ENCODE data around the gene CYTH4. TPM values are rescaled to one million over a fixed set of nuclear protein-coding genes. Genes with fewer than 3 reads are reported as not detected.
"Not testable (repeated sequence)": the region's sequence is repeated elsewhere in the genome, so short reads cannot be mapped to it uniquely, and the experiment has no call there.

Gene CYTH4
- total RNA-seq, 4 donors from 2014 or later, result 13.5 to 75.9 (median 22.5) TPM

DNA sequence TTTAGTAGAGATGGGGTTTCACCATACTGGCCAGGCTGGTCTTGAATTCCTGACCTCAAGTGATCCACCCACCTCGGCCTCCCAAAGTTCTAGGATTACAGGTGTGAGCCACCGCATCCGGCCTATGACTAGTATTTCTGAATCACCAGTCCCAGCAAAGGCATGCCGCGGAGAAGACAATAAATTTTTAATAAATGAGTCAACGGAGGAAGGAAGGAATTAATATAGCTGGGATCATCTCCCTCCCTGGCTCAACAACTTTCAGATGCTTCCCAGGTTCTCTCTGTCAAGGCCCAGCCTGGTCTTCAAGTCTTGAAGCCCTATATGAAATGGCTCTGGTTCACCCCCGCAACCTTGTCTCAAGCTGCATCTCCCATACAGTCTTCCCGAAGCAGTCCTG is 45.7 kb downstream of the CYTH4 start:
- TF ChIP-seq POLR2A (IDR thresholded peaks at IDR 0.05), result no peak
- TF ChIP-seq, protein P1, sequence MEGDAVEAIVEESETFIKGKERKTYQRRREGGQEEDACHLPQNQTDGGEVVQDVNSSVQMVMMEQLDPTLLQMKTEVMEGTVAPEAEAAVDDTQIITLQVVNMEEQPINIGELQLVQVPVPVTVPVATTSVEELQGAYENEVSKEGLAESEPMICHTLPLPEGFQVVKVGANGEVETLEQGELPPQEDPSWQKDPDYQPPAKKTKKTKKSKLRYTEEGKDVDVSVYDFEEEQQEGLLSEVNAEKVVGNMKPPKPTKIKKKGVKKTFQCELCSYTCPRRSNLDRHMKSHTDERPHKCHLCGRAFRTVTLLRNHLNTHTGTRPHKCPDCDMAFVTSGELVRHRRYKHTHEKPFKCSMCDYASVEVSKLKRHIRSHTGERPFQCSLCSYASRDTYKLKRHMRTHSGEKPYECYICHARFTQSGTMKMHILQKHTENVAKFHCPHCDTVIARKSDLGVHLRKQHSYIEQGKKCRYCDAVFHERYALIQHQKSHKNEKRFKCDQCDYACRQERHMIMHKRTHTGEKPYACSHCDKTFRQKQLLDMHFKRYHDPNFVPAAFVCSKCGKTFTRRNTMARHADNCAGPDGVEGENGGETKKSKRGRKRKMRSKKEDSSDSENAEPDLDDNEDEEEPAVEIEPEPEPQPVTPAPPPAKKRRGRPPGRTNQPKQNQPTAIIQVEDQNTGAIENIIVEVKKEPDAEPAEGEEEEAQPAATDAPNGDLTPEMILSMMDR (IDR thresholded peaks at IDR 0.05), result no peak
- Histone ChIP-seq H3K36me3 (no peaks in the 10 kb centered on the region), H3K27me3 (peaks cover 0 to 19% of the 10 kb centered on the region in 2 donors), H3K4me1 (peaks cover 0 to 40% (median 1%) of the 10 kb centered on the region in 4 donors), H3K4me3 (no peak overlapping the region), H3K27ac (no peak overlapping the region), H3K9me3 (no peaks in the 10 kb centered on the region)
- DNase-seq, result no peak

DNA sequence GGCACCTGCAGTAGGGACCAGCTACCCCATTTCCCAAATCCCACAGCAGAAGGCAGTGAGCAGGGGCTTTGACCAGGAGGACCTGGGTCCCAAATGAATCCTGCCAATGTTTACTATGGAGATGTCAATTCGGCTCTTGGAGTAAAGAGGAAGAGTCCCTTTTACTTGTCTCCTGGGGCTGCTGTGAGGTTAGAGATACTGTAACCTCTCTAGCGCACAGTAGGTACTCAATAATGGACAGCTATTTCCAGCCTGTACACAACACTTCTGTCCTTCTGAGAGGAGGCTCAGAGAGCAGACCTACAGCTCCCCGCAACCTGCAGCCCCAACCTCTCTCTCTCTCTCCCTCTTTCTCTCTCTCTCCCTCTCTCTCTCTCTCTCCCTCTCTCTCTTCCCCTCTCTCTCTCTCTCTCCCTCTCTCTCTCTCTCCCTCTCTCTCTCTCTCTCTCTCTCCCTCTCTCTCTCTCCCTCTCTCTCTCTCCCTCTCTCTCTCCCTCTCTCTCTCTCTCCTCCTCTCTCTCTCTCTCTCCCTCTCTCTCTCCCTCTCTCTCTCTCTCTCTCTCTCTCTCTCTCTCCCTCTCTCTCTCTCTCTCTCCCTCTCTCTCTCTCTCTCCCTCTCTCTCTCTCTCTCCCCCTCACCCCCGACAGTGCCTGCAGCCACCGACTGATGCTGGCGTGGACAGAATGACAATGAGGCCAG is 46.4 kb downstream of the CYTH4 start:
- not testable (repeated sequence) for DNase-seq, H3K27ac ChIP-seq, H3K4me3 ChIP-seq, H3K36me3 ChIP-seq, H3K9me3 ChIP-seq
- Histone ChIP-seq H3K27me3 (peaks cover 0 to 19% of the 10 kb centered on the region in 2 donors), H3K4me1 (peaks cover 0 to 40% (median 1%) of the 10 kb centered on the region in 4 donors)

DNA sequence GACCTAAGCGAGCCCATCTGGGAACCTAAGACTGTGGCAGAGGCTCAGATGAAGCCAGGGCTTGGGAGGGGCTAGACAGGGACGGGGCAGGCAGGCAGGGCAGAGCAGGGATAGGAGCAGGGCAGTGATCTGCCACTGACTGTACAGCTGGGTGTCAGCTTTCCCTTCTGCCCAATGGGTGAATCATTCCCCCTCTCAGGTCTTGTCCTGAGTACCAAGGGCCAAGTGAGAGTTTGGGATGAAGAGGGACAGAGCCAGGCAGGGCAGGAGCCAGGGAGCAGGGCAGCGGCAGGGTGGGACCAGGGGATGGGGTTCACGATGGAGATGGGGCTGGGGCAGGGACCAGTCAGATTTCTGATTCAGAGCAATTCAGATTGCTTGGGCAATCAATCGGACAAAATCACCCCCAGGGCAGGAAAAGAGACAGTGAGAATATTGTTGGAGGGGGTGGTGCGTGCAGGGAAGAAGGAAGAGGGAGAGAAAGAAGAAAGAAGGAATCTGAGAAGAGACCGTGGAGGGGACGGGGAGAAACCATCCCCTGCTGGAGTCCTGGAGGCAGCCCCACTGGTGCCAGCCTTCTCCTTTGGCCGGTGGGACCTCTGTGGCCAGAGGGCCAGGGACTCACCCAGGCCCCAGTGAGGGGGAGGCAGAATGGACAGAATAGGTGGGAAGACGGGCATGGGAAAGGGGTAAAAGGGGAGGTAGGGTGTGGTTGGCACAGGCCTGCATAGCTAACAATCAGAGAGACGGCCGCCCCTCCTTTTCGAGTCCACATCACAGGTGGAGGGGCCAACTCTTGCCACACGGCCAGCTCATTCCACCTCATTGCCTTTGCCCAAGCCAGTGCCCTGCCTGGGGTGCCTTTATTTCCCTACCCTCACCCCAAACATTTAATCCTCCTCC is 47.2 kb downstream of the CYTH4 start:
- H3K36me3 ChIP-seq, result no peaks in the 10 kb centered on the region
- peaks cover 0 to 33% (median 2%) of the 10 kb centered on the region in 4 donors for H3K4me1 ChIP-seq
- no peak for TF ChIP-seq POLR2A (IDR thresholded peaks at IDR 0.05)
- TF ChIP-seq, protein P1 (IDR thresholded peaks at IDR 0.05), result no peak
- H3K4me3 ChIP-seq, result no peak overlapping the region
- H3K27me3 ChIP-seq, result peaks cover 0 to 18% of the 10 kb centered on the region in 2 donors
- no peaks in the 10 kb centered on the region for H3K9me3 ChIP-seq
- no peak for DNase-seq
- H3K27ac ChIP-seq, result no peak overlapping the region

DNA sequence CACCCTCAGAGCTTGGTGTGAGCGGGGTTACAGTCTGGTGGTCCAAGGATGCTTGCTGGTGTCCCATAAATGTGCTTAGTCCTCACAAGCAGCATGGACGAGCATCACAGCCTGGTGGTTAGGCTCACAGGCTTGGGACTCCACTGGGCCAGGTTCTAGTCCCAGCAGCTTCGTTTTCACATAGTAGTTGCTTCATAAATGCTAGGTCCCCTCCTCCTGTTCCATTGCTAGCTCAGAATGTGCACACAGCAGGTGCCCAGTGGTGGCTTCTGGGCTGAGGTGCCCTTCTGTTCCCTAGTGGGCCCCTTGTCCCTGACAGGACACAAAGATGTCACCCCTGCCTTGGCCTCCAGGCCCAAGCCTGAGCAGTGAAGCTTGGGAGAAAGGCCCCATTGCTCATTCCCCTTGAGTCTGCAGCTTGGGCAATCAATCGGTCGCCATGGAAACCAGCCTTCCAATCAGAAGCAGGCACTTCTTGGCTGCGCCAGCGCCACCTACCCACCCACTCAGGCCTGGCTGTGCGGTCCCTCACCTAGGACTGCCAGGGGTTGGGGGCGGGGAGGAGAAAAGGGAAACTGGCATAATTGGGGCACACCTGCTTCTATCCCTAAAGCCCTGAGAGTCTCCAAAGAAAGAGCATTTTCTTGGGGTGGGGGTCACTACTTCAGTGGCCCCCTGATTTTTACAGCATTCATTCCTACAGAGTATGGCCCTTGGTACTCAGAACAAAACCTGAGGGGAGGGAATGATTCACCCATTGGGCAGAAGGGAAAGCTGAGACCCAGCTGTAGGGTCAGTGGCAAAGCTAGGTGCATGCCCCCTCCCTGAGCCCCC is 48.1 kb downstream of the CYTH4 start:
- Histone ChIP-seq H3K4me3 (no peak overlapping the region), H3K9me3 (no peaks in the 10 kb centered on the region), H3K4me1 (peaks cover 0 to 33% (median 2%) of the 10 kb centered on the region in 4 donors), H3K36me3 (no peaks in the 10 kb centered on the region), H3K27me3 (peaks cover 0 to 18% of the 10 kb centered on the region in 2 donors), H3K27ac (no peak overlapping the region)
- DNase-seq, result peak; percentile 38 to 70 (median 64)
- TF ChIP-seq, protein P1 (IDR thresholded peaks at IDR 0.05), result peak in 1 of 6 experiments; percentile 4
- TF ChIP-seq POLR2A (IDR thresholded peaks at IDR 0.05), result no peak

DNA sequence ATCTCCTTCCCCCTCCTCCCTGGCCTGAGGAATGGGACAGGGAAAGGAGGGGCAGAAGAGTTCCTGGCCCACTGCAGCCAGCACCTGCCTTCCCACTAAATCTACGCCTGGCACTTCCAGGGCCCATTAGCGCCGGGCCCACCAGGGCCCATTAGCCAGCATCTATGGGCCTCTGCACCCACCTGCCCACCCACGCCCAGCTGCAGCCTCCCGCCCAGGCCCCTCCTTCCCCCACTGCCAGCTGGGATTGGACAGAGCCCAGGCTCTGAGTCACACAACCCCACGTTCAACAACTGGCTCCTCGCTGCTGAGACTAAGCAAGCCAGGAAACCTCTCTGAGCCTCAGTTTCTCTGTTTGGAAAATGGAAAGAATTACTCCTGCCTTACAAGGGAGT is 48.7 kb downstream of the CYTH4 start:
- Histone ChIP-seq H3K9me3 (no peaks in the 10 kb centered on the region), H3K27me3 (peaks cover 0 to 19% of the 10 kb centered on the region in 2 donors), H3K36me3 (no peaks in the 10 kb centered on the region), H3K4me1 (peaks cover 0 to 35% (median 2%) of the 10 kb centered on the region in 4 donors), H3K4me3 (no peak overlapping the region), H3K27ac (no peak overlapping the region)
- TF ChIP-seq, protein P1 (IDR thresholded peaks at IDR 0.05), result no peak
- TF ChIP-seq POLR2A (IDR thresholded peaks at IDR 0.05), result no peak
- no peak for DNase-seq

Data from Peyer's patch (tissue), 4 donors.